K562 (cell line): ENCODE measurements around the gene HSF5. TPM values are rescaled to one million over a fixed set of nuclear protein-coding genes. Genes with fewer than 3 reads are reported as not detected.

Experiments used
- ATAC-seq: fragments of 200-7000 bp; cut with Tn5 transposase; 3 replicates; pipeline ENCODE4 v1.9.1; 2020; ENCODE audit warnings: moderate library complexity
- BruUV-seq: library from RNA; stranded (reverse); fragments of 400-500 nt; replicated peaks from 2 replicates; lab custom pipeline; 2021; lab: Mats Ljungman, UMichigan
- CTCF ChIA-PET: fragments of 300-600 bp; formaldehyde crosslinking; extraction: SDS; loops from one replicate; lab custom pipeline; 2021; ENCODE audit warnings: low intra/inter-chr PET ratio; lab: Yijun Ruan, JAX
- POLR2A ChIA-PET: fragments of 300-600, 350-650 bp; sonication (Branson Sonifier 250); formaldehyde crosslinking; extraction: SDS; loops from one replicate; lab custom pipeline; 2021; ENCODE audit warnings: antibody characterized with exemption, inconsistent platforms; lab: Yijun Ruan, JAX
- DNase-seq, 4 experiments: peaks; one replicate each; pipeline versions ENCODE4 v3.0.0 to v3.0.0-alpha.2; 2011 to 2018; ENCODE audit warnings: low spot score in 3 of 4, mixed read lengths in 3 of 4; ENCODE audit errors: extremely low read depth in 1 of 4
- FAIRE-seq: peaks from 2 replicates; lab custom pipeline; 2011; peaks lifted over from hg19 to GRCh38; lab: Jason Lieb, UNC
- H2AFZ ChIP-seq: 2 replicates; pipeline ENCODE4 v1.6.0; 2011; ENCODE audit warnings: low read depth, low read length, control low read depth, inconsistent platforms
- H3K27ac ChIP-seq: fragments of 200-600 bp; 3 replicates; pipeline ENCODE4 v1.8.0; 2011; ENCODE audit warnings: low read depth, mild to moderate bottlenecking, control low read depth, inconsistent platforms, low read length, moderate library complexity, mixed read lengths; ENCODE audit errors: extremely low read depth
- H3K27me3 ChIP-seq, 2 experiments: fragments of 300-600 bp in 1 of 2; 2 replicates in 1 of 2; 3 replicates in 1 of 2; pipeline versions ENCODE4 v1.6.0 to v1.8.0; 2011; ENCODE audit warnings: inconsistent platforms in 2 of 2, low read length in 2 of 2, mild to moderate bottlenecking in 1 of 2, mixed read lengths in 1 of 2, moderate library complexity in 1 of 2; ENCODE audit not compliant: control insufficient read depth in 2 of 2, insufficient read depth in 2 of 2
- H3K36me3 ChIP-seq: fragments of 300-600 bp; 3 replicates; pipeline ENCODE4 v1.8.0; 2011; ENCODE audit warnings: mild to moderate bottlenecking, low read length, inconsistent platforms; ENCODE audit not compliant: control insufficient read depth, insufficient read depth
- H3K4me1 ChIP-seq, 2 experiments: fragments of 200-600 bp in 1 of 2; replicated peaks in 1 of 2; 2 replicates in 1 of 2; 3 replicates in 1 of 2; pipeline versions ENCODE4 v1.5.1 to v1.8.0; 2011; ENCODE audit warnings: inconsistent platforms in 2 of 2, low read length in 2 of 2, mild to moderate bottlenecking in 1 of 2, mixed read lengths in 1 of 2, moderate library complexity in 1 of 2; ENCODE audit not compliant: control insufficient read depth in 2 of 2, insufficient read depth in 2 of 2
- H3K4me2 ChIP-seq: 2 replicates; pipeline ENCODE4 v1.6.1; 2011; ENCODE audit warnings: low read length, control low read depth, inconsistent platforms, mixed read lengths; ENCODE audit not compliant: insufficient read depth
- H3K4me3 ChIP-seq: fragments of 200-600 bp; sonication (generic), shearing (Covaris generic); 2 replicates; pipeline ENCODE4 v1.5.1; 2016; ENCODE audit warnings: control low read depth, inconsistent platforms
- H3K79me2 ChIP-seq: fragments of 200-600 bp; 3 replicates; pipeline ENCODE4 v1.8.0; 2011; ENCODE audit warnings: low read length, inconsistent platforms; ENCODE audit not compliant: control insufficient read depth, insufficient read depth
- H3K9ac ChIP-seq, 2 experiments: 2 replicates each; pipeline versions ENCODE4 v1.6.0 to v1.6.1; 2011; ENCODE audit warnings: low read depth in 2 of 2, low read length in 2 of 2, control low read depth in 1 of 2, inconsistent platforms in 1 of 2, mild to moderate bottlenecking in 1 of 2, mixed read lengths in 1 of 2; ENCODE audit not compliant: insufficient read depth in 1 of 2
- H3K9me1 ChIP-seq: one replicate; pipeline ENCODE4 v1.6.0; 2011; ENCODE audit warnings: inconsistent platforms, mild to moderate bottlenecking, low read length, moderate library complexity; ENCODE audit not compliant: control insufficient read depth, insufficient read depth
- H3K9me3 ChIP-seq: replicated peaks from 2 replicates; pipeline ENCODE4 v1.5.1; 2011; ENCODE audit warnings: low read depth, low read length, inconsistent platforms; ENCODE audit not compliant: control insufficient read depth, insufficient read depth
- H4K20me1 ChIP-seq: replicated peaks from 2 replicates; pipeline ENCODE4 v1.6.1; 2011; ENCODE audit warnings: low read length, inconsistent platforms, mixed read lengths; ENCODE audit not compliant: control insufficient read depth, insufficient read depth
- BMI1 ChIP-seq: fragments of 150-350 bp; IDR thresholded peaks from 2 replicates; pipeline ENCODE4 v1.6.1; 2014; ENCODE audit warnings: low read length
- CREBBP ChIP-seq: IDR thresholded peaks from one replicate; pipeline ENCODE4 v1.6.1; 2012; ENCODE audit warnings: low read depth, mild to moderate bottlenecking, control low read depth, inconsistent platforms, low read length
- E2F3 ChIP-seq: fragments of 250-450 bp; sonication (Bioruptor Pico); IDR thresholded peaks from 2 replicates; pipeline ENCODE4 v1.4.0; 2020; ENCODE audit warnings: mild to moderate bottlenecking
- ELF1 ChIP-seq: fragments of 200-800 bp; sonication (Bioruptor generic); IDR thresholded peaks from 2 replicates; pipeline ENCODE4 v1.6.1; 2016; ENCODE audit warnings: missing genetic modification characterization, missing compliant biosample characterization
- FOXK1 ChIP-seq: sonication (generic); formaldehyde crosslinking; IDR thresholded peaks from 2 replicates; pipeline ENCODE4 v1.8.0; 2022; ENCODE audit warnings: missing genetic modification reagents, mild to moderate bottlenecking, borderline replicate concordance
- FOXP4 ChIP-seq: sonication (generic); formaldehyde crosslinking; IDR thresholded peaks from 2 replicates; pipeline ENCODE4 v1.8.0; 2022; ENCODE audit warnings: mild to moderate bottlenecking, missing genetic modification reagents, borderline replicate concordance
- MAFF ChIP-seq: IDR thresholded peaks from 2 replicates; pipeline ENCODE4 v1.6.1; 2012; ENCODE audit warnings: low read length, improper control_type of control experiment
- NFXL1 ChIP-seq: fragments of 450-650 bp; formaldehyde crosslinking; IDR thresholded peaks from 2 replicates; pipeline ENCODE4 v1.4.0; 2021; ENCODE audit warnings: mild to moderate bottlenecking
- NR4A1 ChIP-seq, 2 experiments: fragments of 250-450 bp in 1 of 2; fragments of 450-650 bp in 1 of 2; sonication (Bioruptor Pico) in 1 of 2; IDR thresholded peaks; 2 replicates each; pipeline versions ENCODE4 v1.4.0 to v1.6.1; 2016 to 2020; ENCODE audit warnings: mild to moderate bottlenecking in 2 of 2, missing compliant biosample characterization in 1 of 2, missing genetic modification characterization in 1 of 2, moderate library complexity in 1 of 2
- PHF21A ChIP-seq: fragments of 450-650 bp; IDR thresholded peaks from 2 replicates; pipeline ENCODE4 v1.6.1; 2017; ENCODE audit warnings: low read depth, borderline replicate concordance
- RBM15 ChIP-seq: fragments of 200-400 bp; formaldehyde crosslinking; IDR thresholded peaks from 2 replicates; pipeline ENCODE4 v1.6.1; 2018; ENCODE audit warnings: mild to moderate bottlenecking, low read length, moderate library complexity; ENCODE audit not compliant: insufficient read depth
- RFX1 ChIP-seq: fragments of 450-650 bp; IDR thresholded peaks from 2 replicates; pipeline ENCODE4 v1.6.1; 2016; ENCODE audit warnings: mild to moderate bottlenecking, moderate library complexity
- SIN3A ChIP-seq, 2 experiments: fragments of 150-350 bp in 1 of 2; IDR thresholded peaks; 2 replicates each; pipeline ENCODE4 v1.6.1; 2011 to 2016; ENCODE audit warnings: borderline replicate concordance in 2 of 2, low read depth in 2 of 2, low read length in 2 of 2, mild to moderate bottlenecking in 2 of 2, moderate library complexity in 2 of 2; ENCODE audit not compliant: control insufficient read depth in 1 of 2
- ZMIZ1 ChIP-seq, 2 experiments: fragments of 150-350 bp in 1 of 2; IDR thresholded peaks; 2 replicates each; pipeline ENCODE4 v1.6.1; 2012 to 2016; ENCODE audit warnings: low read depth in 2 of 2, low read length in 2 of 2, mild to moderate bottlenecking in 1 of 2, moderate library complexity in 1 of 2
- ZNF717 ChIP-seq: fragments of 250-450 bp; sonication (Bioruptor Pico); IDR thresholded peaks from 2 replicates; pipeline ENCODE4 v1.5.0; 2021
- ZNF830 ChIP-seq: fragments of 250-450 bp; sonication (Bioruptor Pico); IDR thresholded peaks from 2 replicates; pipeline ENCODE4 v1.5.0; 2021; ENCODE audit warnings: mild to moderate bottlenecking
- WGBS: fragments of 100-300 bp; shearing (Covaris generic); methylation state at CpG from one replicate; pipeline ENCODE4 v1.1.6; 2016; ENCODE audit warnings: low coverage, mixed read lengths; ENCODE audit not compliant: insufficient coverage; ENCODE audit errors: missing lambda C conversion rate; 5-methylcytosine and 5-hydroxymethylcytosine counted together
- in situ Hi-C: fragments of 300-500 bp; cut with MboI; formaldehyde crosslinking; loops from 4 replicates; pipeline ENCODE4 v1.15.0; 2018; ENCODE audit warnings: inconsistent platforms, mixed read lengths
- intact Hi-C: fragments of 100-400 bp; cut with micrococcal nuclease; formaldehyde crosslinking; loops from 2 replicates; pipeline ENCODE4 v1.14.2; 2022
- polyA plus RNA-seq, 8 experiments: library from polyadenylated mRNA; depleted of rRNA in 4 of 8; stranded (reverse) in 5 of 8; unstranded in 3 of 8; fragments of >200 nt; fragmentation: Nextera tagmentation in 2 of 8; fragmentation: Illumina TruSeq in 1 of 8; extraction: Ambion mirVana in 2 of 8; extraction: Trizol in 1 of 8; gene quantifications; 2 replicates each; pipeline versions ENCODE4 v1.2.1 to v1.2.3, GENCODE V29; 2011 to 2014; ENCODE audit warnings: inconsistent platforms in 1 of 8, missing spikeins in 1 of 8
- total RNA-seq, 7 experiments: library from RNA; depleted of rRNA in 6 of 7; stranded (reverse); fragments of >200 nt in 6 of 7; fragmentation: Illumina TruSeq in 2 of 7; extraction: Trizol in 2 of 7; gene quantifications; 2 replicates each; pipeline versions ENCODE4 v1.2.1 to v1.2.3, GENCODE V29; 2011 to 2021; ENCODE audit warnings: low replicate concordance in 1 of 7
- TF ChIP-seq, protein P1 (sequence below): fragments of 450-650 bp; IDR thresholded peaks from 2 replicates; pipeline ENCODE4 v1.6.1; 2017; ENCODE audit warnings: mild to moderate bottlenecking, moderate library complexity

The HSF5 gene
- total and polyA plus RNA-seq, 9 of the 15 experiments (the other 6 are each of a cell fraction or from before 2014, with no cell fraction given), result 0.04 TPM; not detected in 8

DNA sequence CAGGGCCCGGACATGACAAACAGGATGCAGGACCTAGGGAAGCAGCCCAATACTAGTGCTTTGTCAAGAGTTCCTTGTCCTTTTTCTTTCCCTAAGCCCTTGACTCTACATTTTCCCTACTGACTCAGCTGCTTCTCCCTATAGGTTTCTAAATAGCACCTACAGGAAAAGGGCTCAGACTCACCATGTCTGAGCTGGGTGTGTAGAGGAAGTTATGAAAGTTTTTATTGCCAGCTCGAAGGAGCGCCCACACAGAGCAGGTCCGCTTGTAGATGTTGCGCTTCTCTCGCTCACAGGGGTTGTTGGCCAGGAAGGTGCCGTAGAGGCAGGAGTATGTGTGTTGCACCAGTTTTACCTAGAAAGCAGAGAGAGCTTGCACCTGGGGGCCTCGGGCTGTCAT is 15.7 kb upstream of the HSF5 start:
- no TSS peak for BruUV-seq
- Histone ChIP-seq H3K9ac (no peak overlapping the region), H3K4me2 (no peak overlapping the region), H3K9me1 (no peaks in the 10 kb centered on the region), H3K9me3 (no peaks in the 10 kb centered on the region), H3K36me3 (peaks cover 84% of the 10 kb centered on the region), H3K4me1 (no peaks in the 10 kb centered on the region), H3K27ac (no peak overlapping the region), H3K27me3 (no peaks in the 10 kb centered on the region), H3K79me2 (no peaks in the 10 kb centered on the region), H4K20me1 (no peaks in the 10 kb centered on the region), H2AFZ (no peak overlapping the region), H3K4me3 (no peak overlapping the region)
- no peak for FAIRE-seq
- CTCF ChIA-PET, result no interaction called here
- DNase-seq, result no peak
- intact Hi-C loops, result no loop called here
- WGBS, result 94% methylated on average over 8 of the region's 8 CpGs
- in situ Hi-C loops, result no loop called here
- POLR2A ChIA-PET, result interaction anchor here (0.7 to 5.4 kb wide), 3 partner anchors 10 to 38 kb away, joined by 3 to 26 read pairs (median 8); partner anchors contain the start of gene MTMR4
- no peak for ATAC-seq
- TF ChIP-seq SIN3A (IDR thresholded peaks at IDR 0.05; ENCODE audit: borderline replicate concordance in 2 of 2, control insufficient read depth in 1 of 2, low read depth in 2 of 2, low read length in 2 of 2), result no peak
- no peak for TF ChIP-seq E2F3 (CRISPR knock-in tag)
- TF ChIP-seq ZNF717 (CRISPR knock-in tag), result no peak
- TF ChIP-seq RFX1, result no peak
- no peak for TF ChIP-seq CREBBP
- no peak for TF ChIP-seq FOXP4 (CRISPR knock-in tag)
- TF ChIP-seq, protein P1, sequence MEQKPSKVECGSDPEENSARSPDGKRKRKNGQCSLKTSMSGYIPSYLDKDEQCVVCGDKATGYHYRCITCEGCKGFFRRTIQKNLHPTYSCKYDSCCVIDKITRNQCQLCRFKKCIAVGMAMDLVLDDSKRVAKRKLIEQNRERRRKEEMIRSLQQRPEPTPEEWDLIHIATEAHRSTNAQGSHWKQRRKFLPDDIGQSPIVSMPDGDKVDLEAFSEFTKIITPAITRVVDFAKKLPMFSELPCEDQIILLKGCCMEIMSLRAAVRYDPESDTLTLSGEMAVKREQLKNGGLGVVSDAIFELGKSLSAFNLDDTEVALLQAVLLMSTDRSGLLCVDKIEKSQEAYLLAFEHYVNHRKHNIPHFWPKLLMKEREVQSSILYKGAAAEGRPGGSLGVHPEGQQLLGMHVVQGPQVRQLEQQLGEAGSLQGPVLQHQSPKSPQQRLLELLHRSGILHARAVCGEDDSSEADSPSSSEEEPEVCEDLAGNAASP, result no peak
- no peak for TF ChIP-seq BMI1
- TF ChIP-seq ZNF830, result no peak
- TF ChIP-seq FOXK1 (CRISPR knock-in tag), result no peak
- no peak for TF ChIP-seq MAFF
- no peak for TF ChIP-seq PHF21A
- TF ChIP-seq RBM15, result no peak
- TF ChIP-seq ZMIZ1 (IDR thresholded peaks at IDR 0.05; ENCODE audit: low read depth in 2 of 2, low read length in 2 of 2), result no peak
- no peak for TF ChIP-seq NFXL1 (CRISPR knock-in tag)
- TF ChIP-seq NR4A1 (CRISPR knock-in tag; IDR thresholded peaks at IDR 0.05), result no peak
- TF ChIP-seq NR4A1 (tag; IDR thresholded peaks at IDR 0.05), result no peak
- no peak for TF ChIP-seq ELF1 (tag)
